Measurements from ENCODE around the gene E2F6.

The E2F6 gene

GRCh38 chr2:11482473-11483035 is 16.6 kb upstream of the E2F6 start:
- H3K4me3 ChIP-seq (ENCODE audit: low read depth, low read length): no peak overlapping the region
- in situ Hi-C loops (cut with HindIII; ENCODE audit: low pct_ligation_motif_present, low sequenced_read_pairs): no loop called here
- no peak overlapping the region for H3K27ac ChIP-seq
- no peak for TF ChIP-seq CTCF (IDR thresholded peaks at IDR 0.05; ENCODE audit: low read depth, low read length, missing control alignments)
- no peaks in the 10 kb centered on the region for H3K36me3 ChIP-seq (replicated peaks)
- no peak for DNase-seq
- peaks cover 39% of the 10 kb centered on the region for H3K27me3 ChIP-seq (replicated peaks)

- Histone ChIP-seq H3K36me3 (replicated peaks) (no peaks in the 10 kb centered on the region), H3K27me3 (replicated peaks) (peaks cover 39% of the 10 kb centered on the region), H3K27ac (no peak overlapping the region), H3K4me3 (ENCODE audit: low read depth, low read length) (no peak overlapping the region)
- in situ Hi-C loops (cut with HindIII; ENCODE audit: low pct_ligation_motif_present, low sequenced_read_pairs): no loop called here
- no peak for DNase-seq
- TF ChIP-seq CTCF (IDR thresholded peaks at IDR 0.05; ENCODE audit: low read depth, low read length, missing control alignments): no peak
Observed at GRCh38 chr2:11481789-11482472, 16.0 kb upstream of the E2F6 start.

- Histone ChIP-seq H3K27me3 (replicated peaks) (peaks cover 41% of the 10 kb centered on the region), H3K36me3 (replicated peaks) (no peaks in the 10 kb centered on the region), H3K27ac (no peak overlapping the region), H3K4me3 (ENCODE audit: low read depth, low read length) (no peak overlapping the region)
- in situ Hi-C loops (cut with HindIII; ENCODE audit: low pct_ligation_motif_present, low sequenced_read_pairs): no loop called here
- DNase-seq: no peak
- TF ChIP-seq CTCF (IDR thresholded peaks at IDR 0.05; ENCODE audit: low read depth, low read length, missing control alignments): no peak
Observed at GRCh38 chr2:11481426-11481788, 15.4 kb upstream of the E2F6 start.

GRCh38 chr2:11480859-11481258 is 14.9 kb upstream of the E2F6 start:
- in situ Hi-C loops (cut with HindIII; ENCODE audit: low pct_ligation_motif_present, low sequenced_read_pairs): no loop called here
- H3K27me3 ChIP-seq (replicated peaks): peaks cover 42% of the 10 kb centered on the region
- no peak for TF ChIP-seq CTCF (IDR thresholded peaks at IDR 0.05; ENCODE audit: low read depth, low read length, missing control alignments)
- no peak overlapping the region for H3K27ac ChIP-seq
- H3K36me3 ChIP-seq (replicated peaks): no peaks in the 10 kb centered on the region
- H3K4me3 ChIP-seq (ENCODE audit: low read depth, low read length): no peak overlapping the region
- DNase-seq: no peak

- Histone ChIP-seq H3K36me3 (replicated peaks) (no peaks in the 10 kb centered on the region), H3K27ac (no peak overlapping the region), H3K4me3 (ENCODE audit: low read depth, low read length) (no peak overlapping the region), H3K27me3 (replicated peaks) (peaks cover 42% of the 10 kb centered on the region)
- in situ Hi-C loops (cut with HindIII; ENCODE audit: low pct_ligation_motif_present, low sequenced_read_pairs): no loop called here
- DNase-seq: no peak
- TF ChIP-seq CTCF (IDR thresholded peaks at IDR 0.05; ENCODE audit: low read depth, low read length, missing control alignments): no peak
Observed at GRCh38 chr2:11480406-11480805, 14.4 kb upstream of the E2F6 start.
